Measurements from ENCODE around the gene RBM38. TPM values are rescaled to one million over a fixed set of nuclear protein-coding genes. Genes with fewer than 3 reads are reported as not detected.

RBM38 gene
- 100 to 1,000 TPM; 133 TPM for total RNA-seq

GRCh38 chr20:57390604-57391438 is at the start of gene RBM38:
RBM38 (plus strand) TSS chr20:57391396; CDS start chr20:57391582, 186 bp downstream.

GRCh38 chr20:57351042-57351783 is 40.0 kb upstream of the RBM38 start, which contains the start of gene RAE1:
RAE1 (plus strand) TSS chr20:57351255; CDS start chr20:57354039, 2,784 bp downstream.

Other genes starting within 250 kb of the RBM38 start
- not detected for gene BMP7, start 124.8 kb upstream of the RBM38 start, total RNA-seq
- gene SPO11, start 61.6 kb upstream of the RBM38 start, total RNA-seq: not detected
- gene RAE1, start 40.1 kb upstream of the RBM38 start, total RNA-seq: 10 to 100 TPM; 31.1 to 31.9 TPM
- gene CTCFL, start 133.7 kb downstream of the RBM38 start, total RNA-seq: not detected
- gene PCK1, start 169.7 kb downstream of the RBM38 start, total RNA-seq: not detected
- gene ZBP1, start 229.0 kb downstream of the RBM38 start, total RNA-seq: 10 to 100 TPM; 10.9 to 11.7 TPM

Data from activated naive CD4-positive, alpha-beta T cell treated with anti-CD3 and anti-CD28 coated beads, Interleukin-2, amount 10 ng/mL, durations not matched to agents 5 hours and 36 hours (primary cell).